A549 treated with RU486 at 1 μM for 4 hours (cell line): Measurements from ENCODE around the gene GSTA5. TPM values are rescaled to one million over a fixed set of nuclear protein-coding genes. Genes with fewer than 3 reads are reported as not detected.

Experiments
- total RNA-seq: library from RNA; stranded (reverse); fragments of 200-300 nt; extraction: Qiagen RNA extraction; gene quantifications from 5 replicates; pipeline ENCODE4 v1.2.3, GENCODE V29; 2022; ENCODE audit warnings: low read depth

Gene GSTA5
- not detected in 5 replicates for total RNA-seq

DNA sequence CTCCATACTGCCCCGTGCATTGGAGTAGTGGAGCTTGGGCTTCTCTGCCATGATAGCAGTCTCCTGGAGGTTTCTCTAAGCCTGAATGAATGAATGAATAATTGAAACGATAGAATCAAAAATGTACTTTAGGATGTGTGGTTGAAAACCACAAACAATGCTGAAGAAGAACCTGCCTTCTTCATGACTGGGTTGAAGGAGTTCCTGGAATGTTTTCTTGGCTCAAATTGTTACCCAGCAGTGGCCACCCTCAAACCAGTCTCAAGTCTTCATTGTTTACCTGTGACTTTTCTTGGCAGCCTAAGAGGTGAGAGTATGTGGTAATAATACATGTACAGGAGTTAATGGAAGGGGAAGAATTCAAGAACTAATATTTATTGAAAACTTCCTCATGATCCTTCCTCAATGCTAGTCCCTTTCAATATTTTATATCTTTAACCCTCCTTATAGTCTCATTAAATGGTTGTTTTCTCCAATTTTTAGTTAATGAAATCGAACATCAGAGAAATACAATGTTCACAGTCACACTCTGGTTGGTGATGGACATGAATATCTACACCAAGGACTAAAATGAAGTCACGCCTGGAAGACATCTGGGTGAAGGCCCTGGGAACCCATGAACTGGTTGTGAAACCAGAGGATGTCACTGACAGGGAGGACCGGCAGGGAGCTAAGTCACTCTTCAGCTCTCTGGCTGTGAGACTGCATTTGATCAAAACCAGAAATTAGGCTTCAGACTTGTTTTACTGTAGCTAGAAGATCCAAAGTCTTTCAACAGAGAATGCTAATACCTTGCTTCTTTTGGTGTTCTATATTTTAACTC, at the start of gene GSTA5:
Gene GSTA5, minus strand, starts transcription at position 51 of the 823 bp plus-strand sequence.

DNA sequence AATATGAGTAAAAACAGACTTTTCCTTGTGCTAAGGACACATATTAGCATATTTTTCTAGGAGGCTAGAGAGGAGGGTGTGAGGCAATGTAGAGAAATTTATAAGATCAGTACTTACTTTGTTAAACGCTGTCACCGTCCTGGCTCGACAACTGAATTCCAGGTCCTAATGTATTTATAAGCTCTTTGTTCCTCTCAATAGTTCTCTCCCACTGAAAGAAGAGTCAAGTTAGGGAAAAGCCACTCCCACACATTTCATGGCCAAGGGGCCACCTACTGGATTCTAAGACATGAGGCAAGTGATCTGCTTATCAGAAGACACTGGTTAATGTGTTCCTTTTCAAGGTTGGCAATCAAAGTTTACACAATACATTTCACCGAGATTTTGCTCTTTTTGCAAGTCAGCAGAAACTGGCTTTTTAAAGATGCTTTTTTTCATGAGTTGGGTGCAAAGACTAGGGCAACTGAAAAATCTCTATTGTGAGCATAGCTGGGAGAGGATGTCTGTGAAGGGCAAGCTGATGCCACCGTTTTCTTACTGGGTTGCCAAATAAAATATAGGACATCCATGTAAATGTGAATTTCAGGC, 36.9 kb downstream of the GSTA5 start, which contains the start of gene GSTA1:
Gene GSTA1, minus strand, starts transcription at position 149 of the 588 bp plus-strand sequence. CDS start 4,549 bp downstream, outside the sequence.

Other genes with a start within 250 kb of the GSTA5 start
- 33.4 to 47.6 TPM (median 38.1 TPM) in 5 replicates for gene TMEM14A, start 169.7 kb downstream of the GSTA5 start, total RNA-seq
- gene GSTA2, start 77.3 kb downstream of the GSTA5 start, total RNA-seq, result not detected in 5 replicates
- gene GSTA1, start 37.0 kb downstream of the GSTA5 start, total RNA-seq, result 0.26 TPM in 1 of 5 replicates, not detected in the others
- gene GSTA3, start 68.9 kb upstream of the GSTA5 start, total RNA-seq, result not detected in 5 replicates
- 5.4 to 11.1 TPM (median 8.7 TPM) in 5 replicates for gene GSTA4, start 154.5 kb upstream of the GSTA5 start, total RNA-seq
- 1.5 to 3.5 TPM (median 2.9 TPM) in 5 replicates for gene CILK1, start 221.0 kb upstream of the GSTA5 start, total RNA-seq
- 30.8 to 42.1 TPM (median 33.9 TPM) in 5 replicates for gene FBXO9, start 224.6 kb upstream of the GSTA5 start, total RNA-seq